Measurements from ENCODE around the gene NF1. TPM values are rescaled to one million over a fixed set of nuclear protein-coding genes. Genes with fewer than 3 reads are reported as not detected.
"Not testable (repeated sequence)": the region's sequence is repeated elsewhere in the genome, so short reads cannot be mapped to it uniquely, and the experiment has no call there.

Gene NF1
- total RNA-seq, 4 donors from 2014 or later, result 34.8 to 106 (median 59.2) TPM

- Histone ChIP-seq H3K9me3 (no peaks in the 10 kb centered on the region), H3K4me1 (no peaks in the 10 kb centered on the region), H3K4me3 (no peak overlapping the region), H3K27me3 (no peaks in the 10 kb centered on the region), H3K27ac (no peak overlapping the region), H3K36me3 (peaks cover 0 to 20% (median 8%) of the 10 kb centered on the region in 4 donors)
- in situ Hi-C loops (cut with MboI; ENCODE audit: low pct_ligation_motif_present in 1 of 4, low pct_unique_long_range_greater_than_20kb in 1 of 4, low sequenced_read_pairs in 3 of 4), result no loop called here
- 95 to 96% methylated on average over 9 to 12 of the region's 12 CpGs for WGBS, 2 donors (ENCODE audit: low coverage in 1 of 2)
- intact Hi-C loops (cut with DNase I; ENCODE audit: low total_unique reads), result no loop called here
- TF ChIP-seq POLR2AphosphoS5 (IDR thresholded peaks at IDR 0.05), result no peak
- no peak for TF ChIP-seq POLR2A (IDR thresholded peaks at IDR 0.05)
- no peak for TF ChIP-seq CTCF (IDR thresholded peaks at IDR 0.05)
- TF ChIP-seq EP300 (IDR thresholded peaks at IDR 0.05; ENCODE audit: low read depth), result no peak
- no peak for DNase-seq
These were observed 232.9 kb downstream of the NF1 start for GRCh38 chr17:31327534-31328159.

GRCh38 chr17:31328160-31328535 is 233.4 kb downstream of the NF1 start:
- peaks cover 0 to 20% (median 8%) of the 10 kb centered on the region in 4 donors for H3K36me3 ChIP-seq
- intact Hi-C loops (cut with DNase I; ENCODE audit: low total_unique reads) (no loop called here), in situ Hi-C loops (cut with MboI; ENCODE audit: low pct_ligation_motif_present in 1 of 4, low pct_unique_long_range_greater_than_20kb in 1 of 4, low sequenced_read_pairs in 3 of 4) (no loop called here)

GRCh38 chr17:31329221-31329620 is 234.4 kb downstream of the NF1 start:
- DNase-seq, result no peak
- Histone ChIP-seq H3K36me3 (peaks cover 0 to 20% (median 8%) of the 10 kb centered on the region in 4 donors), H3K4me3 (no peak overlapping the region), H3K4me1 (no peaks in the 10 kb centered on the region), H3K27me3 (no peaks in the 10 kb centered on the region), H3K9me3 (no peaks in the 10 kb centered on the region), H3K27ac (no peak overlapping the region)
- in situ Hi-C loops (cut with MboI; ENCODE audit: low pct_ligation_motif_present in 1 of 4, low pct_unique_long_range_greater_than_20kb in 1 of 4, low sequenced_read_pairs in 3 of 4), result no loop called here
- TF ChIP-seq CTCF (IDR thresholded peaks at IDR 0.05), result no peak
- TF ChIP-seq POLR2AphosphoS5 (IDR thresholded peaks at IDR 0.05), result no peak
- TF ChIP-seq EP300 (IDR thresholded peaks at IDR 0.05; ENCODE audit: low read depth), result no peak
- TF ChIP-seq POLR2A (IDR thresholded peaks at IDR 0.05), result no peak
- intact Hi-C loops (cut with DNase I; ENCODE audit: low total_unique reads), result no loop called here

More at GRCh38 chr17:31328160-31328535, 233.4 kb downstream of the NF1 start:
- Histone ChIP-seq H3K27me3 (no peaks in the 10 kb centered on the region), H3K4me3 (no peak overlapping the region), H3K9me3 (no peaks in the 10 kb centered on the region), H3K4me1 (no peaks in the 10 kb centered on the region), H3K27ac (no peak overlapping the region)
- no peak for DNase-seq
- no peak for TF ChIP-seq POLR2A (IDR thresholded peaks at IDR 0.05)
- TF ChIP-seq CTCF (IDR thresholded peaks at IDR 0.05), result no peak
- TF ChIP-seq EP300 (IDR thresholded peaks at IDR 0.05; ENCODE audit: low read depth), result no peak

GRCh38 chr17:31339906-31340661 is 245.3 kb downstream of the NF1 start:
- in situ Hi-C loops (cut with MboI; ENCODE audit: low pct_ligation_motif_present in 1 of 4, low pct_unique_long_range_greater_than_20kb in 1 of 4, low sequenced_read_pairs in 3 of 4), result no loop called here
- no peak for DNase-seq
- H3K4me1 ChIP-seq, result no peaks in the 10 kb centered on the region
- TF ChIP-seq EP300 (IDR thresholded peaks at IDR 0.05; ENCODE audit: low read depth) (no peak), CTCF (IDR thresholded peaks at IDR 0.05) (no peak), POLR2A (IDR thresholded peaks at IDR 0.05) (no peak), POLR2AphosphoS5 (IDR thresholded peaks at IDR 0.05) (no peak)
- 88 to 96% methylated on average over 4 to 6 of the region's 6 CpGs for WGBS, 2 donors (ENCODE audit: low coverage in 1 of 2)
- intact Hi-C loops (cut with DNase I; ENCODE audit: low total_unique reads), result no loop called here
- H3K27ac ChIP-seq, result no peak overlapping the region
- no peak overlapping the region for H3K4me3 ChIP-seq
- H3K27me3 ChIP-seq, result no peaks in the 10 kb centered on the region
- no peaks in the 10 kb centered on the region for H3K9me3 ChIP-seq
- H3K36me3 ChIP-seq, result peaks cover 0 to 44% (median 17%) of the 10 kb centered on the region in 4 donors

GRCh38 chr17:31345191-31345747 is 250.5 kb downstream of the NF1 start:
- H3K4me1 ChIP-seq; H3K27ac ChIP-seq; H3K4me3 ChIP-seq; H3K27me3 ChIP-seq; DNase-seq; H3K9me3 ChIP-seq; in situ Hi-C loops (cut with MboI; ENCODE audit: low pct_ligation_motif_present in 1 of 4, low pct_unique_long_range_greater_than_20kb in 1 of 4, low sequenced_read_pairs in 3 of 4); intact Hi-C loops (cut with DNase I; ENCODE audit: low total_unique reads): not testable (repeated sequence)
- peaks cover 0 to 28% (median 9%) of the 10 kb centered on the region in 4 donors for H3K36me3 ChIP-seq
- WGBS, 2 donors (ENCODE audit: low coverage in 1 of 2), result 98 to 100% methylated on average over 2 to 12 of the region's 34 CpGs
